ENCODE results near the gene PRCP. TPM values are rescaled to one million over a fixed set of nuclear protein-coding genes. Genes with fewer than 3 reads are reported as not detected.

Gene PRCP
- total RNA-seq, 1 donor from 2014 or later = 445 TPM

- Mint-ChIP-seq H3K27me3 (ENCODE audit: unreplicated experiment) (no peaks in the 10 kb centered on the region), H3K27ac (ENCODE audit: unreplicated experiment) (no peak overlapping the region), H3K4me1 (ENCODE audit: unreplicated experiment) (no peaks in the 10 kb centered on the region), H3K9me3 (ENCODE audit: unreplicated experiment) (no peaks in the 10 kb centered on the region), H3K36me3 (ENCODE audit: low read depth, unreplicated experiment) (no peaks in the 10 kb centered on the region), H3K4me3 (ENCODE audit: unreplicated experiment) (no peak overlapping the region)
- DNase-seq (ENCODE audit: low spot score) = no peak
- TF ChIP-seq CTCF (IDR thresholded peaks at IDR 0.05; ENCODE audit: unreplicated experiment) = no peak
Observed at GRCh38 chr11:82942376-82942775, 42.1 kb upstream of the PRCP start.

DNA sequence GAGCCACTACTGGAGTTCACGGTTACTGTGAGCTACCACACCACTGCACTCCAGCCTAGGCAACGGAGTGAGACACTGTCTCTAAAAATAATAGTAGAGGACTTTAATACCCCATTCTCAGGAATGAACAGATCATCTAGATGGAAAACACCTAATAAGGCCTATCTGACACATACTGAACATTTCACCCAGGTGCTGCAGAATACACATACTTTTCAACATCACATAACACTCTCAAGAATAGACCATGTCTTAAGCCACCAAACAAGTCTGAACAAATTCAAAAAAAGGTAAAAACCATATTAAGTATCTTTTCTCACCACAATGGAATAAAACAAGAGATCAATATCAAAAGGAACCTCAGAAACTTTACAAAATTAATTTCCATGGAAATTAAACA lies 39.2 kb upstream of the PRCP start:
- no peak overlapping the region for H3K4me3 Mint-ChIP-seq (ENCODE audit: unreplicated experiment)
- no peak for TF ChIP-seq CTCF (IDR thresholded peaks at IDR 0.05; ENCODE audit: unreplicated experiment)
- H3K27ac Mint-ChIP-seq (ENCODE audit: unreplicated experiment) = no peak overlapping the region
- H3K36me3 Mint-ChIP-seq (ENCODE audit: low read depth, unreplicated experiment) = peaks cover 8% of the 10 kb centered on the region
- DNase-seq (ENCODE audit: low spot score) = no peak
- H3K4me1 Mint-ChIP-seq (ENCODE audit: unreplicated experiment) = peaks cover 3% of the 10 kb centered on the region
- H3K9me3 Mint-ChIP-seq (ENCODE audit: unreplicated experiment) = no peaks in the 10 kb centered on the region
- H3K27me3 Mint-ChIP-seq (ENCODE audit: unreplicated experiment) = no peaks in the 10 kb centered on the region

DNA sequence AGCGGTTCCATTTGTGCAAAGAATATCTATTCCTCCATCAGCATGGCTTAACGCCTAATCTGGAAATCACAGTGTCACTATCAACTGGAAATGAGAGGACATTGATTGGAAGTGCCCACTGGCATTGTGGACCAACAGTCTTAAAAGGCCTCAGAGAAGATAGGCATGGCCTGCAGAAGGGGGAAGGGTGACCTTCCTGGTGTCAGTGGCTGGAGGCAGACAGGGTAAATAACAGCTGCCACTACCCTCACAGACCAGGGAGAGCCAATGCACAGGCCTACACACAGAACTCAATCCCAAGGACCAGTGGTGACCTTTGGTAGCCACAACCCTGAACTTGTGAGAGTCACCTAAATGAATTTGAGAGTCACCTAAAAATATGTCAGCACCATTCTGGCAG lies 37.3 kb upstream of the PRCP start:
- no peak for TF ChIP-seq CTCF (IDR thresholded peaks at IDR 0.05; ENCODE audit: unreplicated experiment)
- no peak overlapping the region for H3K27ac Mint-ChIP-seq (ENCODE audit: unreplicated experiment)
- no peak for DNase-seq (ENCODE audit: low spot score)
- no peaks in the 10 kb centered on the region for H3K9me3 Mint-ChIP-seq (ENCODE audit: unreplicated experiment)
- peaks cover 8% of the 10 kb centered on the region for H3K36me3 Mint-ChIP-seq (ENCODE audit: low read depth, unreplicated experiment)
- H3K4me1 Mint-ChIP-seq (ENCODE audit: unreplicated experiment) = peaks cover 3% of the 10 kb centered on the region
- H3K27me3 Mint-ChIP-seq (ENCODE audit: unreplicated experiment) = no peaks in the 10 kb centered on the region
- no peak overlapping the region for H3K4me3 Mint-ChIP-seq (ENCODE audit: unreplicated experiment)

DNA sequence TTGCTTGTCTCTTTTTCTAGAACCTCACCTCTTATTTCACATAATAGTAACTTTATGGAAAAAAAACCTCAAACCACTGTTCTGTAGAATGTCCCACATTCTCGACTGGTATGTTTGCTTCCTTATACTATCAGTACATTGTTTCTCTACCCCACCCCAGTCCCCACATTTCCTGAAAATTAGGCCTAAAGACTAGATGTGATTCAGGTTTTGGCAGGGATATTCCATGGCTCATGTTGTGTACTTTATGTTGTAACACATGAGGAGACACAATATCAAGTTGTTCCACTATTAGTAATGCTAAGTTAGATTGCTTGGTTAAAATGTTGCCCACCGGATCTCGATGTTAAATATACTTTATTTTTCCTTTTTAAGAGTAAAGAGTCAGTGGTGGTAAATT lies 36.0 kb upstream of the PRCP start:
- no peaks in the 10 kb centered on the region for H3K9me3 Mint-ChIP-seq (ENCODE audit: unreplicated experiment)
- H3K36me3 Mint-ChIP-seq (ENCODE audit: low read depth, unreplicated experiment) = peaks cover 8% of the 10 kb centered on the region
- no peak for DNase-seq (ENCODE audit: low spot score)
- no peaks in the 10 kb centered on the region for H3K27me3 Mint-ChIP-seq (ENCODE audit: unreplicated experiment)
- peaks cover 3% of the 10 kb centered on the region for H3K4me1 Mint-ChIP-seq (ENCODE audit: unreplicated experiment)
- no peak overlapping the region for H3K4me3 Mint-ChIP-seq (ENCODE audit: unreplicated experiment)
- no peak for TF ChIP-seq CTCF (IDR thresholded peaks at IDR 0.05; ENCODE audit: unreplicated experiment)
- H3K27ac Mint-ChIP-seq (ENCODE audit: unreplicated experiment) = no peak overlapping the region

- no peak for DNase-seq (ENCODE audit: low spot score)
Observed at GRCh38 chr11:82932564-82932963, 32.3 kb upstream of the PRCP start.

More at GRCh38 chr11:82932564-82932963, 32.3 kb upstream of the PRCP start:
- Mint-ChIP-seq H3K27ac (ENCODE audit: unreplicated experiment) (no peak overlapping the region), H3K4me1 (ENCODE audit: unreplicated experiment) (peaks cover 3% of the 10 kb centered on the region), H3K9me3 (ENCODE audit: unreplicated experiment) (no peaks in the 10 kb centered on the region), H3K36me3 (ENCODE audit: low read depth, unreplicated experiment) (peaks cover 8% of the 10 kb centered on the region), H3K27me3 (ENCODE audit: unreplicated experiment) (no peaks in the 10 kb centered on the region), H3K4me3 (ENCODE audit: unreplicated experiment) (no peak overlapping the region)
- no peak for TF ChIP-seq CTCF (IDR thresholded peaks at IDR 0.05; ENCODE audit: unreplicated experiment)
